PFSK-1 (cell line): ENCODE results near the gene MAP4K2.

Experiments
- FOXP2 ChIP-seq: optimal IDR thresholded peaks from 2 replicates; pipeline ENCODE3; 2011; ENCODE audit warnings: borderline replicate concordance, control low read depth, inconsistent platforms; ENCODE audit not compliant: insufficient read depth; ENCODE audit errors: extremely low read length, extremely low read depth
- POLR2AphosphoS5 ChIP-seq: IDR thresholded peaks from 2 replicates; pipeline ENCODE4 v1.6.1; 2012; ENCODE audit warnings: low read depth, mild to moderate bottlenecking, control low read depth, low read length, moderate library complexity
- REST ChIP-seq, 2 experiments: IDR thresholded peaks; 2 replicates each; pipeline versions ENCODE4 v1.6.1 to v1.8.0; 2011 to 2012; ENCODE audit warnings: low read depth in 2 of 2, low read length in 2 of 2, control low read depth in 1 of 2, inconsistent platforms in 1 of 2, mild to moderate bottlenecking in 1 of 2, moderate library complexity in 1 of 2; ENCODE audit not compliant: insufficient read depth in 1 of 2
- SIN3A ChIP-seq: IDR thresholded peaks from 2 replicates; pipeline ENCODE4 v1.6.1; 2012; ENCODE audit warnings: mild to moderate bottlenecking, low read length, moderate library complexity, borderline replicate concordance; ENCODE audit not compliant: insufficient read depth
- TAF1 ChIP-seq: IDR thresholded peaks from 2 replicates; pipeline ENCODE4 v1.6.1; 2012; ENCODE audit warnings: low read length, control low read depth, borderline replicate concordance; ENCODE audit not compliant: insufficient read depth

The MAP4K2 gene

GRCh38 chr11:64743591-64744543 is 59.1 kb downstream of the MAP4K2 start, which contains the start of gene RASGRP2:
TSS of gene RASGRP2 (minus strand) at chr11:64744142. CDS start at chr11:64742866, 1,276 bp downstream.
- TF ChIP-seq SIN3A (no peak), REST (IDR thresholded peaks at IDR 0.05; ENCODE audit: insufficient read depth in 1 of 2, low read depth in 2 of 2, low read length in 2 of 2) (no peak), FOXP2 (no peak), TAF1 (no peak), POLR2AphosphoS5 (no peak)

GRCh38 chr11:64742889-64743590 is 60.0 kb downstream of the MAP4K2 start:
- TF ChIP-seq FOXP2: peak; percentile 68
- no peak for TF ChIP-seq TAF1

GRCh38 chr11:64742087-64742888 is 60.7 kb downstream of the MAP4K2 start:
- TF ChIP-seq FOXP2 (no peak), SIN3A (no peak), REST (IDR thresholded peaks at IDR 0.05; ENCODE audit: insufficient read depth in 1 of 2, low read depth in 2 of 2, low read length in 2 of 2) (no peak), TAF1 (no peak), POLR2AphosphoS5 (no peak)

- no peak for TF ChIP-seq REST (IDR thresholded peaks at IDR 0.05; ENCODE audit: insufficient read depth in 1 of 2, low read depth in 2 of 2, low read length in 2 of 2)
- TF ChIP-seq FOXP2: no peak
- no peak for TF ChIP-seq TAF1
- no peak for TF ChIP-seq POLR2AphosphoS5
- TF ChIP-seq SIN3A: no peak
Measured at GRCh38 chr11:64741375-64742086, 61.5 kb downstream of the MAP4K2 start.

GRCh38 chr11:64739871-64740270 is 63.1 kb downstream of the MAP4K2 start:
- TF ChIP-seq SIN3A: no peak
- no peak for TF ChIP-seq FOXP2
- TF ChIP-seq REST (IDR thresholded peaks at IDR 0.05; ENCODE audit: insufficient read depth in 1 of 2, low read depth in 2 of 2, low read length in 2 of 2): no peak
- TF ChIP-seq POLR2AphosphoS5: no peak
- TF ChIP-seq TAF1: no peak
